ENCODE results near the gene PTCD2. TPM values are rescaled to one million over a fixed set of nuclear protein-coding genes. Genes with fewer than 3 reads are reported as not detected.

PTCD2 gene
- total RNA-seq, 1 experiment from 2014 or later = 16.4 TPM

DNA sequence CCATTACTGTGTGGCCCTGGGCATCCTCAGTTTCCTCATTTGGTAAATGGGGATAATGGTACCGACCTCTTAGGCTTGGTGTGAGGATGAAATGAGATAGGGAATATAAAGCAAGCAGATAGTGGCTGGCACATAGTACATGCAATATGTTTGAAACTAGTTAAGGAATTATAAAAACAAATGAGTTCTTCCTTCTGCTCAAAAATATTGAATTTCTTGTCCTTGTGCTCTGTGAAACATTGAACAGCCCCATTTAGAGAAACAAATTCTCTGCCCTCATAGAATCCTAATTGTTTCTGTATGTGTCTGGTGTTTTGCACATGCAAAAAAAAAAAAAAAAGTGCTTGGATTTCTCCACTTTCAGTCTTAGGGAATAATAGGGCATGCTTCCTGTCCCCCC lies 39.7 kb downstream of the PTCD2 start:
- DNase-seq = no peak
- no peak overlapping the region for H3K4me3 ChIP-seq
- peaks cover 2% of the 10 kb centered on the region; the same call in 1 of the 2 replicates for H3K9me3 ChIP-seq
- no peaks in the 10 kb centered on the region for H3K27me3 ChIP-seq
- peaks cover 17% of the 10 kb centered on the region for H3K36me3 ChIP-seq

DNA sequence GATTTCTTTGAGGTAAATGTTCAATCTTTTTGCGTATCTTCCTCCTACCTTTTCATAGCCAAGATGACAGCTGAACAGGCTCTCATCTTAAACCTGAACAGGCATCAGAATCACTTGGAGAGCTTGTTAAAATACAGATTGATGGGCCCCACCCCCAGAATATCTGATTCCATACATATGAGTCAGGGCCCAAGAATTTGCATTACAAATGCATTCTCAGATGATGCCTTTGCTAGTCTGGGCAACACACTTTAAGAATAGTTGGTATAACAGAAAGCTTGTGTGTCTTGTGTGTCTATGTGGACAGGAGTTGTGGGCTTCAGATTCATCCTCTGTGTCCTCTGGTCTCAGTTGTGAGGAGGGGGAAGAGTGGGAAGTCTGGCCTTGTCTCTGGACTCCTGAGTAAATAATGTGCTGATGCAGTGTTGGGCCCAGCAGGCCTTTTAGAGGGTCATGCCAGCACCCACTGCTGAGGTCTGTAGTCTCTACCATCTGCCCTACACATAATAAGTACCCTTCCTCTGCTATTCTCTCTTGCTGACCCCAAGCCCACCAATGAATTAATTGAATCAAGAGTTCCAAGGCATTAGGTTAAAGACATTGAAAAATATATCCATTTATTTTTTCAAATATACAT lies 43.1 kb downstream of the PTCD2 start:
- Histone ChIP-seq H3K27me3 (no peaks in the 10 kb centered on the region), H3K36me3 (peaks cover 17% of the 10 kb centered on the region), H3K9me3 (peaks cover 2% of the 10 kb centered on the region; the same call in 1 of the 2 replicates), H3K4me3 (no peak overlapping the region)
- DNase-seq = peak; percentile 49

DNA sequence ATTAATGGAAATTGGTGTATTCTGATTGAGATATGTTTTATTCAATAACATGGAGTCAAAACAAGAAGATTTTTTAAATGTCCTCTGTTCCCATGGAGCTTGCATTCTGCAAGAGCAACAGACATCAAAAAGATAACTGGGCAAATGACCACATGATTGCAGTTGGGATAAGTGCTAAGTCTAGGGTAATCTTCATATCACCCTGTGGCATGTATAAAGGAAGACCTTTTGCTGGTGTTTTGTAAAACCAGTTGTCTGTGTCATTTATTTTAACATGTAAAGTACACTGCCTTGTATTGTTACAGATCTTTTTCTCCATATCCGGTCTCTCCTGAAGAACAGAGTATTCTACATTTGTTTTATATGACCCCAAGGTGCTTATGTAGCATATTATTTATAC lies 44.0 kb downstream of the PTCD2 start:
- no peak overlapping the region for H3K4me3 ChIP-seq
- peaks cover 17% of the 10 kb centered on the region for H3K36me3 ChIP-seq
- no peak for DNase-seq
- H3K9me3 ChIP-seq = peaks cover 2% of the 10 kb centered on the region; the same call in 1 of the 2 replicates
- no peaks in the 10 kb centered on the region for H3K27me3 ChIP-seq

DNA sequence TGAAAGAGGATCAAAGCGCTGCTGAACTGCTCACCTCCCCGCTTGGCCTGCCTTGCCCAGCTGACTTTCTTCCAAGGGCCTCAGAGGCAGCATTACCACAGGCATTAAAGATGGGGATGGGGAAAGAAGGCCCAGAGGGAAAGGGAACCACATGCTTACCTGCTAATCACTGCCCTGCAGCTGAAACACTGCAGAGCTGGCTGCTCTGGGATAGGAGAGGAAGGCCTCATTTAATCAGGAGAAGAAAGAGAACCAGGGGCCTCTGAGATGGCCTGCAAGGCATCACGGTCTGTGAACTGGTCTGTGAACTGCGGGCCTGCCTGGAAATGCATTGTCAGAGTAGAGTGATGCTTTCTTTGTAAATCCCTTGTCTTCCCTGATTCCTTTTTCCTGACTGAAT lies 44.8 kb downstream of the PTCD2 start:
- H3K9me3 ChIP-seq = peaks cover 2% of the 10 kb centered on the region; the same call in 1 of the 2 replicates
- DNase-seq = no peak
- no peaks in the 10 kb centered on the region for H3K27me3 ChIP-seq
- H3K4me3 ChIP-seq = no peak overlapping the region
- H3K36me3 ChIP-seq = peaks cover 17% of the 10 kb centered on the region

DNA sequence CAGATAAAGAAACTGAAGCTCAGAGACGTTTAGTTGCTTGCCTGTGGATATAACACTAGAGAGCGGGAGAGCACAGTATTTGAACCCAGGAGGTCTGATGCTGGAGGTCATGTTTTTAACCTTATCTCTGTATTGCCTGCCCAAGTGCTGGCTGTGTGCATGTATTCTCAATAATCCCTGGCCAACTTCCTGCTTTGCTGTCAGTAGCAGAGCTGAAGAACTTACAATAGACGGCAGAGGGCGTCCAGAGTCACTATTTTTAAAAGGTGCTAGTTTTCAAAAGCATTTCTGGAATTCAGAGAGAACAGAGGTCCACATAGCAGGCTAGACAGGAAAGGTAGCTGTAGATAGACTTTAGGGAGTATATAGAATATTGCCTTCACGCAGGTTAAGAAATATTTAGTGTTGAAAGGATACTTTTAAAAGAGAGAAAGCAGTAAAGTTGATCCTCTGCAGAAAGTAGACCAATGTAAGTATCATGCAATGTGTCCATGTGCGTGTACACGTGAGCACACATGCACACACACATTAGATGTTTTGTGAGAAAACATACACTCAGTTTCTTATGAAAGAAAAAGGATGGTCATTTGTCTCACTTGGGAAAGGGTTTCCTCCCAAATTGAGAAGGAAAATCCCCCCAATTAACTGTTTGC lies 46.3 kb downstream of the PTCD2 start:
- Histone ChIP-seq H3K9me3 (peaks cover 2% of the 10 kb centered on the region; the same call in 1 of the 2 replicates), H3K36me3 (peaks cover 16% of the 10 kb centered on the region), H3K27me3 (no peaks in the 10 kb centered on the region), H3K4me3 (no peak overlapping the region)
- DNase-seq = peak; percentile 61

DNA sequence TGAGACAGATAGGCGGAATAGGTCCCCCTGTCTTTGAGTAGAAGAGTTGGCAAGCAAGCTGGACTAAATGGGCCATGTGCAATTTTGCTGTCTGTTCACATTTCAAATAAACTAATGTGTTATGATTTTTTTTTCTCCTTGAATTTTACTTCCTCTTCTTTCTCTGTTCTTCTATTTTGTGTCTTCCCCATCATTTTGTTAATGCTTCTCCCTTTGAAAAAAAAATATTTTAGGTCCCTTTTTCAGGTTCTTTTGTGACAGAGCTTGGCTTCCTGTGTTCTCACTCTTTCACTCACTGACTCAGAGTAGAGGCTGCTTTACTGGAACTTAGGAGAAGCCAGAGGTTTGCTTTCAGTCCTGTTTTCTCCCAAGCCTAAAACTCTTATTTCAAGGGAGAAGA lies 48.1 kb downstream of the PTCD2 start:
- Histone ChIP-seq H3K9me3 (no peaks in the 10 kb centered on the region), H3K27me3 (no peaks in the 10 kb centered on the region)
- DNase-seq = no peak

DNA sequence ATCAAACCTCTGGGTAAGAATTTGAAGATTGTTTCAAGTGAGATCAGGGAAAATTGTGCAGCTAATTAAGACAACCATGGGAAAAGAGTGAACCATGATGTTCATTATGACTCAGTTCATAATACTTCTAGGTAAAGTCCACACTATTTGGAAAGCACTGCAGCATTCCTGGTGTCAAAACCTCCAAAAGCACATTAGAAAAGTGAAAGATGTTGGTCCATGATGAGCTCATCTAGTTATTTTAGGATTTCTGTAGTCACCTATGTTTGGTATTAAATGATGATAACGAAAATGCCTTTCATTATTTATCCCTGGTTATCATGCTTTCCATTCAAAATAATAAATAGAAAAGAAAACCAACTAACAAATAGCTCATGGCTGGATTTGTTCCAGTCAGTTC lies 49.1 kb downstream of the PTCD2 start:
- H3K36me3 ChIP-seq = no peaks in the 10 kb centered on the region
- no peak overlapping the region for H3K4me3 ChIP-seq
- no peak for DNase-seq
- no peaks in the 10 kb centered on the region for H3K27me3 ChIP-seq
- 0 out of 2 replicates have a peak, but pooled peaks cover 2% of the 10 kb centered on the region for H3K9me3 ChIP-seq

More for the DNA sequence above, 48.1 kb downstream of the PTCD2 start:
- Histone ChIP-seq H3K36me3 (peaks cover 2% of the 10 kb centered on the region; the same call in 1 of the 2 replicates), H3K4me3 (no peak overlapping the region)

DNA sequence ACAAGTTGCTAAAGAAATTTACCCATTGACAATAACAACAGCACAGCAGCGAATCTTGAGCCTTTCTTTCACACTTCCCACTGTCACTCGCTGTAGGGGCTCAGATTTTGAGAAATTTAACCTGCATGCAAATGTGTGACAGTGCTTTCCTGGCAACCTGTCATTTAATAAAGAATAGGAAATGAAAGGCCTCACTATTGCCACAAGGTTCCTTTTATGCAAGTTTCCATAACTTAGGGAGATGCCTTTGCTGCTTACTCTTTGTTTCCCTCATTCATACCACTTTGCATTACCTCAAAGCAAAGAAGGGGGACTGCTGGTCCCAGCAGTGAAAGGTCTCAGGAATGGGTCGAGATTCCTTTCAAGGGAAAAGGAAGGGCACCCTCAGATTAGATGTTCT lies 49.5 kb downstream of the PTCD2 start:
- no peak overlapping the region for H3K4me3 ChIP-seq
- H3K36me3 ChIP-seq = no peaks in the 10 kb centered on the region
- no peak for DNase-seq
- H3K9me3 ChIP-seq = 0 out of 2 replicates have a peak, but pooled peaks cover 4% of the 10 kb centered on the region
- no peaks in the 10 kb centered on the region for H3K27me3 ChIP-seq

DNA sequence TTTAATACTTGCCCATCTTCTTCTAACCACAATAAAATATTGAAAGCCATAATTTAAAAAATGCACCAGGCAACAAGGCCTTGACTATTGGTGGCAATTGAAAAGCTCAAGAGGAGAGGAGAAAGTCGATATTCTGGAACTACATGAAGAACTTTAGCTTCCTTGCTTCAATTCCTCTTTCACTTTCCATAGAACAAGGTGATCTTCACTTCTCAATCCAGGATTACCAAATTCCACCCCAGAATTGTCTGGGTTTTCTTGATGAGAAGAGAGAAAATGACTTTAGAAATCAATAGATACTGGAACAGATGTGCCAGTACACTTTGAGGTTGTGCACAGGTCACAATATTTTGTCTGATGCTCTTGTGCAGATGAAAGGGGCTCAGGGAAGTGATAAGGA lies 52.2 kb downstream of the PTCD2 start:
- Histone ChIP-seq H3K9me3 (0 out of 2 replicates have a peak, but pooled peaks cover 6% of the 10 kb centered on the region), H3K27me3 (no peaks in the 10 kb centered on the region), H3K36me3 (no peaks in the 10 kb centered on the region), H3K4me3 (no peak overlapping the region)
- no peak for DNase-seq

DNA sequence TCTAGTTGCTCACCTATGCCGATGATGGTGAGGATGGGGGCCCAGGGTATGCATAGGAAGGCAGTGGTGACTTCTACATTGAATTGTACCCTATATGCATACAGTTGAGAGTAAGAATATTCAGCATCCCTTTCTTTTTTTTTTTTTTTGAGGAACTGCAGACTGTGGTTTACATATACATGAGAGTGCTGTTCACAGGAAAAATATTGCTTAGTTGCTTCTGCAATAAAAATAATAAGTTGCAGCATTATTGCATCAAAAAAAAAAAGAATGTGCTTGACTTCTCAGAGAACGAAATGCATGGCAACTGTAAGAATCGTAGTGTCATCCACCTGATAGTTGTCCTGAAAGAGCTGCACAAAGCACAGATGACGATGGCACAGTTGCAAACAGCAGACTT lies 52.8 kb downstream of the PTCD2 start:
- no peaks in the 10 kb centered on the region for H3K27me3 ChIP-seq
- no peaks in the 10 kb centered on the region for H3K36me3 ChIP-seq
- no peak for DNase-seq
- no peak overlapping the region for H3K4me3 ChIP-seq
- 0 out of 2 replicates have a peak, but pooled peaks cover 6% of the 10 kb centered on the region for H3K9me3 ChIP-seq

DNA sequence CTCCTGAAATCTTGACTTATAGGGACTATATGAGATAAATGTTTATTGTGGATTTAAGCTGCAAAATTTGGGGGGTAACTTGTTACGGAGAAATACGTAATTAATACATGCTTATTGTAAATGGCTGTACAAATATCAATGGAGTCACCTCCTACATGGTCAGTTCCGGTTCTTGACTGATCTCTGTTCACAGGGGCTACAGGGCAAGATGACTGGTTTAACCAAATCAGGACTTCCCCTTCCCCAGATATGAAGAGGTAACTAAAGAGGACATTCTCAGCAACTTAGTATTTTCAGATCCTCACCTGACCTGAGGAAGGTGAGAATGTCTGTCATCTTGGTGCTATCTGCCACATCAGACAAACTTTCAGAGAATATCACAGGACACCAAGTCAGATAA lies 54.7 kb downstream of the PTCD2 start:
- Histone ChIP-seq H3K36me3 (no peaks in the 10 kb centered on the region), H3K9me3 (0 out of 2 replicates have a peak, but pooled peaks cover 6% of the 10 kb centered on the region), H3K4me3 (no peak overlapping the region), H3K27me3 (no peaks in the 10 kb centered on the region)
- DNase-seq = no peak

DNA sequence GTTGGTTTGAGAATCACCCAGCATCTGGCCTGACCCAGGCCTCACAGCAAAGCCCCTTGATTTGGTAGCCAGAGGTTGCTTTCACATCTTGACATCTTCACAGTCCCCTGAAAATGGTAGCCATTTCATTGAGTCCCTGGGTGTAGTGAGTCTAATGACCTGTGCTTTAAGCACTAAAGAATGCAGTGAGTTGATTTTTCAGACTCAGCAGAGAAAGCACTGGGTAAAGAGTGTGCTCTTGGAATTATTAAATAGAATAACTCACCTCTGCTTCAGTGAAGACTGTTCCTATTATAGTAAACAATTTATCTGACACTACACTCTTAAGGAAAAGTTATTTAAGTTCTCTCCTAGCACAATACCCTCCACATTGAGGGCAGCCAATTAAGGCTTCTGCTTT lies 56.2 kb downstream of the PTCD2 start:
- H3K36me3 ChIP-seq = no peaks in the 10 kb centered on the region
- no peak for DNase-seq
- H3K27me3 ChIP-seq = no peaks in the 10 kb centered on the region
- H3K4me3 ChIP-seq = no peak overlapping the region
- H3K9me3 ChIP-seq = 0 out of 2 replicates have a peak, but pooled peaks cover 6% of the 10 kb centered on the region

DNA sequence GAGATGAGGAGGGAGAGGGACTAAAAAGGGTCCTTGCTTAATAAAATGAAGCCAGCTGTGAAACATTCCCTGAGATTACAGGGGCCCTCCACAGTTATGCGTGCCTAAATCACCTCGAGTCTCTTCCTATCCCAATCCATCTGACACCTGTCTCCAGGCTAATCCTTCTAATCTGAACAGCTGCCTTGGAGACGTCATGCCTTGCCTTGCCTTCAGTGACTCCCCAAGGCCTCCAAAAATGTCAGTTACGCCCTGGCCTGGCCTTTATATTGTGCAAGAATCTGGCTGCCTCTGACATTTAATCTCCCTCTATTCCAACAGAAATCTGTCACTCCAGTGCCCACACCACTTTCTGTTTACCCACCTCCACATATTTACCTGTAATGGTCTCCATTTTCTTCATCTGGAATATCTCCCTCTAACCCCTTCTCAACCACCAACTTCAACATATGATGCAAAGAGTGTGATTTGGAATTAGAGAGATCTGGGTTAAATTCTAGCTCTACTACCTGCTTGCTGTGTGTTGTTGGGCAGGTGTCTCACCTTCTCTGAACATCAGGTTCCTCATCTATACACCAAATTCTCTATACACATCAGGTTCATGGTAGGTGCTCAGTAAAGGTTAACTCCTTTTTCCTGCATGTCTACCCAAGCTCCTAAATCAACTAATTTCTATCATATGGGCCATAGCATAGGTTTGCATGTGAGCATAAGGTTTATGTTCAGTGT lies 57.9 kb downstream of the PTCD2 start:
- Histone ChIP-seq H3K27me3 (no peaks in the 10 kb centered on the region), H3K36me3 (no peaks in the 10 kb centered on the region), H3K9me3 (0 out of 2 replicates have a peak, but pooled peaks cover 6% of the 10 kb centered on the region), H3K4me3 (no peak overlapping the region)
- DNase-seq = no peak

DNA sequence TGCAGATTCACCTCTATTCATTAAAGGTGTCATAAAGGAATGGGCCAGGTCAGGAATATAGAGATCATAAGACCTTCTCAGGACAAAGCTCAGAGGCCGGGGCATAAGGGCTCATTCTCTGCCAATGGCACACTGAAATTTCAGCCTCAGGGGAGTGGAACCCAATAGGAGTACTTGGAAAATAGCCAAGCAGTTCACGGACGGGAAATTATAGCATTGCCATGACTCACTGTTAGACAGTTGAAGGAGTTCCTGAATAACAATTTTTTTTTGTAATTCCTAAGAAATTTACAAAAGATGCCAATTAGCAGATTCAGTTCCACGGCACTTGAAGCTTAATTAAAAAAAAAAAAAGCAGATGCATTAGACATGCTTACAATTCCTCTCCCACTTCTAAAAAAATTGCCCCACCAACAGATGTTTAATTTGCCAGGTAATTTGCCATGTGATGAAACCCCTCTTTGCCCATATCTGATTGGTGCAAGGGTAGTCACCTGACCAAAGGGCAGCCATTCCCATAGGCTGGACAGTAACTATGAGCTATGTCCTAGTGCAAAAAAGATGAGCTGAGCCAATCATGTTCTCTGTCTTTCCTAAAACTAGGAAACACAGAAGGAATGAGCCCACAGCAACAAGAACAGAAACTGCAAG lies 58.6 kb downstream of the PTCD2 start:
- H3K9me3 ChIP-seq = 0 out of 2 replicates have a peak, but pooled peaks cover 6% of the 10 kb centered on the region
- H3K27me3 ChIP-seq = no peaks in the 10 kb centered on the region
- DNase-seq = peak; percentile 69
- H3K36me3 ChIP-seq = no peaks in the 10 kb centered on the region
- no peak overlapping the region for H3K4me3 ChIP-seq

DNA sequence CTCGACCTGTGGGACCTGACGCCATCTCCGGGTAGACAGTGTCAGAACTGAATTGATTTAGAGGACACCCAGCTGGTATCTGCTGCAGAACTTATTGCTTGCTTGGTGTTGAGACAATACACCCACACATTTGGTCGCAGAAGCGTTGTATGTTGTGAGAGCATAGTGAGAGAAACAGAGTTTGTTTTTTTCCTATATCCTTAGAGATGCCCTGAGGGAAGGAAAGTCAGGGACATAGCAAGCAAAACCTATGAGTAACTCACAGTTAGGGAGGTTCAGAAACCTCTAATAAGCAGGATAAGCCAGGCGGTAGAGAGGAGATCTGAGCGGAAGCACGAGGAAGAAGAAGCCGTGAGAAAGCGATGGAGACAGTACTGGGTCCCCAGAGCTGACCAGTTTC lies 59.8 kb downstream of the PTCD2 start:
- Histone ChIP-seq H3K4me3 (no peak overlapping the region), H3K9me3 (no peaks in the 10 kb centered on the region), H3K27me3 (no peaks in the 10 kb centered on the region), H3K36me3 (no peaks in the 10 kb centered on the region)
- no peak for DNase-seq

DNA sequence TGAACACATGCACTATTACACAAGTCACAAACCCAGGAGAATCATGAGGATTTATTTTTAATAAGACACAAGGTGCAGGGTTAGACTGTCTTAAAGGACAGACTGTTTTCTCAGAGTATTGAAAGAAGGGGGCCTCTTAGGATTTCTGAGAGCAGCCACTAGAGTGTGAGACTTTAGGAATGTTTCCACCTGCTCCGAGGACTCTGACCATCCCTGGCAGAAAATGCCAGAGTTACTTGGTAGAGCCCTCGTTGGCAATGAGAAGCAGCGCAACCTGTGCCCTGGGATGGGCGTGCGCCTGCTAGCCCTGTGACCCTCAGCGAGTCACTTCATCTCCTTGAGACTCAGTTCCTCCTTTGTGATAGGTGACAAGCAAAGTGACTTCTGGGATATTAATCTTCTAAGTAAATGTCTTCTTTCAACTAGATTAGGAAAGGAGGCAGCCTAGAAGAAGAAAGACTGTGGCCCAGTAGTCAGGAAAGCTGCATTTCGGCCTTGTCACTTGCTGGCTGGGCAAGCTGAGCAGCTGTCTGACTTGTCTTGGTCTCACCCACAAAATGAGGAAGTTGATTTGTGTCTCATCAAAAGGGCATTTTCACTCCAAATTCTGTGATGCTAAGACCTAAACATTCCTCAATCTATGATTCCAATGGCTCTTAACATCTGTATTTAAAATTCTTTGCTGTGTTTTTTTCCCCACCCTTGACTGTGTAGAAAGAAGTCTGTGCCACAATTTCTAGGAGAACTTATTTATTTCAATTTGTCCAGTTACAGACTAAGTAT lies 60.5 kb downstream of the PTCD2 start:
- H3K27me3 ChIP-seq = no peaks in the 10 kb centered on the region
- H3K4me3 ChIP-seq = no peak overlapping the region
- H3K9me3 ChIP-seq = no peaks in the 10 kb centered on the region
- H3K36me3 ChIP-seq = no peaks in the 10 kb centered on the region
- no peak for DNase-seq

All from MG63 (cell line).